Measurements from ENCODE around the gene AHCYL2. TPM values are rescaled to one million over a fixed set of nuclear protein-coding genes. Genes with fewer than 3 reads are reported as not detected.

The AHCYL2 gene
- total and polyA plus RNA-seq, 4 donors, result 2.0 to 10.0 (median 3.6) TPM

GRCh38 chr7:129202058-129202777, 22.6 kb upstream of the AHCYL2 start:
- WGBS, result 77% methylated on average over 8 of the region's 8 CpGs
- Histone ChIP-seq H3K9ac (ENCODE audit: low read depth in 1 of 2, low read length in 2 of 2) (no peak overlapping the region), H3K4me3 (ENCODE audit: low read depth in 1 of 3, low read length in 3 of 3) (no peak overlapping the region), H3K27ac (ENCODE audit: low read depth in 1 of 2, low read length in 2 of 2) (peak overlapping the region in 1 of 2 donors; percentile 67), H3K36me3 (ENCODE audit: control insufficient read depth in 4 of 4, insufficient read depth in 3 of 4, low read depth in 1 of 4, low read length in 3 of 4) (no peaks in the 10 kb centered on the region), H3K4me1 (ENCODE audit: control insufficient read depth in 4 of 4, insufficient read depth in 4 of 4, low read length in 3 of 4) (peaks cover 5 to 53% (median 35%) of the 10 kb centered on the region in 4 donors), H3K27me3 (ENCODE audit: control insufficient read depth in 4 of 4, insufficient read depth in 4 of 4, low read length in 3 of 4) (no peaks in the 10 kb centered on the region), H3K9me3 (ENCODE audit: control insufficient read depth in 4 of 4, low read length in 3 of 4) (no peaks in the 10 kb centered on the region)
- TF ChIP-seq NR2F2 (IDR thresholded peaks at IDR 0.05) (no peak), HNF4G (IDR thresholded peaks at IDR 0.05) (no peak), FOXA1 (IDR thresholded peaks at IDR 0.05) (no peak), EGR1 (IDR thresholded peaks at IDR 0.05; ENCODE audit: low read depth in 2 of 2) (no peak), FOXA2 (IDR thresholded peaks at IDR 0.05) (no peak), SP1 (IDR thresholded peaks at IDR 0.05) (no peak), JUND (IDR thresholded peaks at IDR 0.05) (no peak), RAD21 (IDR thresholded peaks at IDR 0.05) (no peak), ZBTB33 (IDR thresholded peaks at IDR 0.05) (no peak), REST (IDR thresholded peaks at IDR 0.05) (no peak), ATF3 (IDR thresholded peaks at IDR 0.05) (no peak), YY1 (IDR thresholded peaks at IDR 0.05) (no peak), TAF1 (conservative IDR thresholded peaks at IDR 0.05) (no peak), MAX (IDR thresholded peaks at IDR 0.05) (no peak), GABPA (IDR thresholded peaks at IDR 0.05 in 1 of 2, conservative IDR thresholded peaks at IDR 0.05 in 1 of 2) (no peak), RXRA (IDR thresholded peaks at IDR 0.05) (no peak), CTCF (IDR thresholded peaks at IDR 0.05; ENCODE audit: low read depth, low read length, missing input control) (no peak)
- DNase-seq (ENCODE audit: low spot score), result no peak
